BJ (cell line): ENCODE data around the gene LRFN4. TPM values are rescaled to one million over a fixed set of nuclear protein-coding genes. Genes with fewer than 3 reads are reported as not detected.

Source experiments
- CTCF ChIA-PET: fragments of 350-600 bp; formaldehyde crosslinking; extraction: SDS; loops from one replicate; lab custom pipeline; 2021; ENCODE audit warnings: antibody characterized with exemption, inconsistent platforms; lab: Yijun Ruan, JAX
- POLR2A ChIA-PET: fragments of 300-600 bp; sonication (Branson Sonifier 250); formaldehyde crosslinking; extraction: SDS; loops from one replicate; lab custom pipeline; 2021; ENCODE audit warnings: antibody characterized with exemption; lab: Charles Lee
- DNase-seq: peaks from one replicate; pipeline ENCODE4 v3.0.0-alpha.2; 2011; ENCODE audit warnings: low read depth
- H3K27me3 ChIP-seq: 2 replicates; pipeline ENCODE4 v1.6.0; 2011; ENCODE audit warnings: low read length; ENCODE audit not compliant: control insufficient read depth, insufficient read depth
- H3K36me3 ChIP-seq: 2 replicates; pipeline ENCODE4 v1.5.1; 2011; ENCODE audit warnings: low read length; ENCODE audit not compliant: control insufficient read depth, insufficient read depth
- H3K4me3 ChIP-seq: 2 replicates; pipeline ENCODE4 v1.5.1; 2011; ENCODE audit warnings: low read depth, mild to moderate bottlenecking, control low read depth, low read length
- CTCF ChIP-seq: IDR thresholded peaks from 2 replicates; pipeline ENCODE4 v1.5.1; 2011; ENCODE audit warnings: low read depth, mild to moderate bottlenecking, control low read depth, inconsistent platforms, low read length, moderate library complexity; ENCODE audit not compliant: insufficient read depth
- polyA plus RNA-seq: library from polyadenylated mRNA; depleted of rRNA; stranded (reverse); fragments of >200 nt; gene quantifications from 2 replicates; pipeline ENCODE4 v1.2.3, GENCODE V29; 2011

LRFN4 gene
- polyA plus RNA-seq, 1 experiment = 15.8 TPM

DNA sequence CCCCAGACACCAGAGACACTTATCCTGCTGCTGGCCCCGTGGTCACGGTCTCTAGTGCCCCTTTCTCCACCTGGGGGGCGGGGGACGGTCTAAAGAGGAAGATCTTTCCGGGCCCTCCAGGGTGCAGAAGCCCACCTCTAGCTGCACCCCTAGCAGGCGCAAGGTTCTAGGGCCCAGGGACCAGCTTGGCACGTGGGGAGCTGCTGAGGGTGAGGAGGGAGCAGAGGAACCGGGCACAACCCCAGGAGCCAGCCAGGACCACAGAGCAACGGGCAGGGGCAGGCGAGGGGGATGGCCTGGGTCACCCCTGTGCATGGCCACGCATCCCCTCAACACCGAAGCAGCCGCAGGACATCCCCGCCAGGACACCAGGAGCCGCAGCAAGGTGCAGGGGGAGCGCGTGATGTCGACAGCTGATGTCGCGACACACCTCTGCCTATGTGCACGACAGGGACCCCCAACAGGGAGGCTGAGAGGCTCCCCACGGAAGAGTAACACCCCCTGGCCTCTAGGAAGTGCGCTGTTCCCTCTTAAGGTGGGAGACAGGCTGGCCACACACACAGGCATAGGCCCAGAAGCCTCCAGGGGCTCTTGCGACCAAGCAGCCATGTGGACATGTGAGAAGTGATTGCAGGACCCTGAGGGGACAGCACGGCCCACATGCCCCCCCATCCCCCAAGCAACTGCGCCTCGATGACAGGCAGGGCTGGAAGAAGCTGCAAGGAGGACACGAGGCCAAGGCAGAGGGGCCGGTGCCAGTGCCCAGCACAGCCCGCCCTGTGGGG, 5.1 kb downstream of the LRFN4 start:
- Histone ChIP-seq H3K4me3 (no peak overlapping the region), H3K36me3 (peaks cover 8% of the 10 kb centered on the region), H3K27me3 (no peaks in the 10 kb centered on the region)
- ChIA-PET CTCF (no interaction called here), POLR2A (no interaction called here)
- DNase-seq = no peak
- TF ChIP-seq CTCF = no peak

DNA sequence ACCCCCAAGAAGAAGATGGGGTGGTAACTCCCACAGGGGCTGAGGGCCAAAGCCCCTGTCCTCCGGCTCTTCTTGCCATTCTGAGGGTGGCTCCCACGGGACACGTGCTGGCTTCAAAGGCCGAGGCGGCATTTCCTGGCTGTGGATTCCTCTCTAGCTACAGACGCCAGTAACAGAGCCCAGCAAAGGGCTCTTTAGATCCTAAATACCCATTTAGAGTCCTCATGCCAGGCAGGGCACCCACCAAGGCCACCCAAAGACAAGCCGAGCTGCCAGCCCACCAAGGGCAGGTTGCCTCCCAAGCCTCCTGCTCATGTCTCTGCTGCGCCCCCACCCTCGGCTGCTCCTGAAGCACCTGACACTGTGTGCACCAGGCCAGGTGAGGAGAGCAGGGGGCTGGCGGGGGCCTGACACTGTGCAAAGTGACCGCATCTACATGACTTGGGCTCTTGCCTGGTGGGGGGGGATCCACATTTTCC, 5.7 kb downstream of the LRFN4 start:
- TF ChIP-seq CTCF = no peak
- POLR2A ChIA-PET = no interaction called here
- H3K27me3 ChIP-seq = no peaks in the 10 kb centered on the region
- no peak for DNase-seq
- H3K36me3 ChIP-seq = peaks cover 8% of the 10 kb centered on the region
- H3K4me3 ChIP-seq = no peak overlapping the region
- CTCF ChIA-PET = no interaction called here

DNA sequence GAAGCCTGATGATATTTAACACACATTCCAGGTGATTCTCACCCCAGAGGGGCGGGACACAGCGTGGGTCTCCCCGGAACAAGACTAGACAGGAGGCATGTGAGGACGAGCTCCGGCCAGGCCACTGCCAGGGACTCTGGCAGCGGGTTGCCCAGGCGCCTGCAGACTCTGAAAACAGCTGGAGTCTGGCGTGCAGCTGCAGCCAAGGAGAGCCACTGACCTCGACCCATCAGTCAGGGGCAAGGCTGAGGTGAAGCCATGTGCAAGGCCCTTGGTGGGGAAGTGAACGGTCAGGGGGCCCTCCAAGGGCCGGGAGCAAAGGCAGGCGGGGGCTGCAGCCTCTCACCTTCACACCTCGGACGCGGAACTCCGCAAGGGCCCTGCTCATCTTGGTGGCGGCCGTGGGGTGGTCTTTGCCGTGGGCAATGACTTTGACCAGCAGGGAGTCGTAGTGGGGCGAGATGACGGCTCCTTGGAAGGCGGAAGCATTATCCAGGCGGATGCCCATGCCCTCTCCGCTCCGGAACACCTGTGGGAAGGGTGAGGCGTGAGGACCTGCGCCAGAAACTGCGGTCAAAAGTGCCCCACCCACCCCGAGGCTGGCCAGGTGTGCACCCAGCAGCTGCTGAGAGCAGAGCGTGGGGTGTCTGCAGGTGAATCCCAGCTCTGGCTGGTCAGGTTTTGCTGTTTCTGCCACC, 6.7 kb downstream of the LRFN4 start:
- no peak for DNase-seq
- no peak for TF ChIP-seq CTCF
- ChIA-PET CTCF (interaction anchor here (0.7 kb wide), 1 partner anchor 130 kb away, joined by 3 read pairs; no protein-coding TSS in a partner anchor), POLR2A (no interaction called here)
- Histone ChIP-seq H3K36me3 (peaks cover 6% of the 10 kb centered on the region; the same call in 1 of the 2 replicates), H3K27me3 (no peaks in the 10 kb centered on the region), H3K4me3 (no peak overlapping the region)

DNA sequence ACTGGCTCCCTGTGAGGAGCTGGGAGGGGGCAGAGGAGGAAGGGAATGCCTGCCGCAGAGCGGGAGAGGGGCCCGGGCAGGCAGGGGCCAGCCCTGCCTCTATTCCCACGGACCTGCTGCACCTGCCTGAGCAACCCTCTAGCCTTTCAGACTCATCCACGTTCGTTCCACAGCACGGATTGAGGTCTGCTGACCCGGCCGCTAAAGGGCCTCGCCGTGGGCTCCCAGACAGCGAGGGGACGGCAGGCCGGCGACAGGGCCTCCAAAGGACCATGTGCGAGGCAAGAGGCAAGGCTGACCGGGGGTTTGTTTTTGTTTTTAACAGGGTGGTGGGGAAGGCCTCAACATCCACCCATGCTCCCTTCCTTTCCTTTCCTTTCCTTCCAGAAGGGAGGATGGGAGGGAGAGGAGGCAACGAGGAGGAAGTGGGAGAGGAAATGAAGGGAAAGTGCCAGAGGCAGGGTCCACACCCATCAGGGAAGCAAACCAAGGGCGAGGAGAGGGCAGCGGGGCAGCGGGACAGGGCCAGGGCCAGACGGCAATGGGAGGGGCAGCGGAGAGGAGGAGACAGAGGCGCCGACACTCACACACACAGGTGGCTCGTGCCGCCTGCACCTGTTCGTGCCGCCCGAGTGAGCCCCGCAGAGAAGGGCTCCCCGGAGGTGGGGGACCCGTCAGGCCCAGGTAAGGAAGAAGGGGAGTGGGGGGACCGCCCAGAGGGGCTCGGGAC, 7.5 kb downstream of the LRFN4 start:
- no peak for TF ChIP-seq CTCF
- H3K27me3 ChIP-seq = no peaks in the 10 kb centered on the region
- no peak for DNase-seq
- ChIA-PET POLR2A (no interaction called here), CTCF (no interaction called here)
- no peak overlapping the region for H3K4me3 ChIP-seq
- H3K36me3 ChIP-seq = peaks cover 4% of the 10 kb centered on the region; the same call in 1 of the 2 replicates
